Putamen (tissue), 1 donor: ENCODE measurements around the gene PPIP5K2.
A peak's percentile ranks its signal among the peaks of the same experiment; 100 is the strongest.
"Not testable (repeated sequence)": the region's sequence is repeated elsewhere in the genome, so short reads cannot be mapped to it uniquely, and the experiment has no call there.

Experiments used
- DNase-seq: peaks from one replicate; pipeline ENCODE4 v3.0.0-alpha.2; 2016; ENCODE audit warnings: low spot score

Gene PPIP5K2

DNA sequence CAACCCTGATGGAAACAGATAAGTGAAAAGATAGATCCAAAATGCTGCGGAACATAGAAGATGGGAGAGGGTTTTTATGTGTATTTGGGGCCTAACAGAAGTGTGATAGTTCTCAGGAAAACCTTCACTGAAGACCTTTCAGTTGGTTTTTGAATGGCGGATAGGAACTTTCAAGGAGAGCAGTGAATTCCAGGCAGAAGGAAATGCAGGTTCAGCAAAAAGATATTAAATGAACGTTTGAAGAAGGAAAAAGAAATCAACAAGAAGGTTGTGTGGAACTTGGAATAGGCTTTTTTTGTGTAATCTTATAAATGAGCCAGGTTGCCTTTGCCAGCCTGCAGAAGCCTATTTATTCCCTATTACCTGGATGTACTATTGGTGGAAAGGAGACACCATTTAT lies 2.1 kb downstream of the PPIP5K2 start:
- DNase-seq, result no peak

GRCh38 chr5:103126557-103126956 lies 6.5 kb downstream of the PPIP5K2 start:
- DNase-seq, result no peak

DNA sequence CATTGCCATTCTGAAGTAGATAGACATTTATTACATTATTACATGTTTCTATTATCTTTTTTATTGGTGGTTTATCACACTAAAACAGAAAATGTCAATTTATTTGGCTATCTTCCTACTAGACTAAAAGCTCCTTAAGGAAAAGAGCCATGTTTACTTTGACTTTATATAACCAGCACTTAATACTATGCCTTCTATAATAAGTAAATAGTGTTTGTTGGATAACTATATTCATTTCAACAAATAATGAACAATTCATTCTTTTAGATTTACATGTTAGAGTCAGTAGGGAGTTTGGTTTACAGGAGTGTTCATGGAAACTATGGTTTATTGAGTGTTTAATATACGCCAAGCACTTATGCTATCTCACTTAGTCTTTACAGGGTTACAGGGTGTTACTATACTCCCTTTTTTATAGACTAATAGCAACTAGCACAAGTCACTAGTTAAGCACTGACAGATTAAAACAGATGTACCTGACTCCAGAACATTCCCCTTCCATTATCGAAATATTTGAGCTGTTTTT lies 7.3 kb downstream of the PPIP5K2 start:
- no peak for DNase-seq

GRCh38 chr5:103128202-103128601 lies 8.1 kb downstream of the PPIP5K2 start:
- DNase-seq, result no peak

DNA sequence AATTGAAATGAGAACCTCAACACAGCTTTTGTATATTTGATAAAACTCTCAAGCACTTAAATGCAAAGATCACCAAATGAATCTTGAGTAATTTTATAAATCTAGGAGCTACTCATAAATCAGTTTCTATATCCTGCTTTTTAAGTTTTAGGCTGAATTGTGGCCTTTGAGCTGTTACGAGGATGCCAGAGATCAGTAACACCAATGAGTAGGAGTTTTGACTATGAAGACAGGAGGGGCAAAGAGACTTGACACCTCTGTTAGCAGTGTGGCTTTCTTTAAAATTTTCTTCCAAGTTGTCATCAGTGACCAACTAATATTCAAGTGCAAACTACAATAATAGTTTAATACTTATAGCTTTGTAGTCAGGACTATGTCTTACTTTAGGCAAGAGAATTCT lies 12.6 kb downstream of the PPIP5K2 start:
- DNase-seq, result no peak

GRCh38 chr5:103133231-103133630 lies 13.1 kb downstream of the PPIP5K2 start:
- DNase-seq, result no peak

DNA sequence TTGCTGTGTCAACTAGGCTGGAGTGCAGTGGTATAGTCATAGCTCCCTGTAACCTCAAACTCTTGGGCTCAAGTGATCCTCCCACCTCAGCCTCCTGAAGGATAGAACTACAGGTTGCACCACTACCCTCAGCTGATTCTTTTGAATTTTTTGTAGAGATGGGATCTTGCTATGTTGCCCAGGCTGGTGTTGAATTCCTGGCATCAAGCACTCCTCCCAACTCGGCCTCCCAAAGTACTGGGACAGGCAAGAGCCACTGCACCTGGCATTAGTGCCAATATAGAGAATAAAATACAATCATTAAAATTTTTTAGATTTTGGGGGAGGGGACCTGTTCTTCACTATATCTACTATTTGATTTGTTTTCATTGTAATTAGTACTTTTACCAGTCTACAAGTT lies 15.4 kb downstream of the PPIP5K2 start:
- DNase-seq, result no peak

DNA sequence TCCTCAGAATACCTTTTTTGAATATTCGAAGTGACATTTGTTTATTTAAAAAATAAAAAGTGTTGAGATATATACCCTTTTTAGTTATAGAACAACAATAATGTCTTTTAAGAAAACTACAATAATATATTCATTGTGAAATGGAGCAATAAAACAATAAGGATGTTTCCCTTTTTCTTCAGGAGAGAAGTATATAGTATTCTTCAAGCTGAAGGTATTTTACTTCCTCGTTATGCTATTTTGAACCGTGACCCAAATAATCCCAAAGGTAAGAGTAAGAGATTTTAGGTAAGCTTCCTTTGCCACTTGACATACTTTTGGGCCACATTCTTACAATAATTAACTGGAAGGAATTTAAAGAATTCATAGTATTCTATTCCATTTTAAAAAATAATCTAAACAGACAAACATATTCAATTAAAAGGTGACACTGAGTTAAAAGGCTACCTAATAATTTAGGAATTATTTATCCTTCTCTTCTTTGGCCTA lies 18.1 kb downstream of the PPIP5K2 start:
- DNase-seq, result no peak

DNA sequence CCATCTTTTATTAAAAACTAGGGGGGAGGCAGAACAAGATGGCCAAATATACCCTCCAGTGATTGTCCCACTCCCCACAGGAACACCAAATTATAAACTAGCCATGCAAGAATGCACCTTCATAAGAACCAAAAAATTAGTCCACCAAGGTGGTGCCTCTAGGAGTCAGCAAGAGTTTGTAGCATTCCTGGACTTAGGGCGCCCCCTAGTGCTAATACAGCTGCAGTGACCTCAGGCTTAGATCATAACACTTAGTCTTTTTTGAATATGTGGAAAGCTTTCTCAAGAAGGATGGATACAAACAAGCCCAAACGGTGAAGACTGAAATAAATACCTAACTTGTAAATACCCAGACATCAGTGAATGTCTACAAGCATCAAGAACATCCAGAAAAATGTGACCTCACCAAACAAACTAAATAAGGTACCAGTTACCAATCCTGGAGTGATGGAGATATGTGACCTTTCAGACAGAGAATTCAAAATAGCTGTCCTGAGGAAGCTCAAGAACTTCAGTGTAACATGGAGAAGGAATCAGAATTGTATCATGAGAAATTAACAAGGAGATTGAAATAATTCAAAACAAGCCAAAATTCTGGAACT lies 19.3 kb downstream of the PPIP5K2 start:
- peak; percentile 59 for DNase-seq

GRCh38 chr5:103142132-103142531 lies 22.0 kb downstream of the PPIP5K2 start:
- DNase-seq, result not testable (repeated sequence)

GRCh38 chr5:103145196-103145595 lies 25.1 kb downstream of the PPIP5K2 start:
- DNase-seq, result no peak

DNA sequence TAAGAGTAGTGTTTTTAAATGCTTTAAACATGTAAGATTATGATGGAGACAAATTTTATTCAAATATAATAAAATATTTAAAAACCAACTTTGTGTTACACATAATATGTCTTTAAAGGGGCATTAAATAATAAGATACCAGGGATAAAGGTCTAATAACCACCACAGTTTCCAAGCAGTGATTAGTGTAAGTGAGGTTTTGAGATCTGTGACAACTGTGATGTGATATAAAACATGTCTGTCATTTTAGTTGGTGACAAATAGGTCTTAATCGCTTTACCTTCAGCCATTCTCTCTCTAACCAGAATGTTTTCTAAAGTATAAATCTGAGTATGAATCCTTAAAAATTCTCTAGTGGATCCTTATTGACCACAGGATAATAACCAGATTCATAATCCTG lies 28.1 kb downstream of the PPIP5K2 start:
- no peak for DNase-seq

DNA sequence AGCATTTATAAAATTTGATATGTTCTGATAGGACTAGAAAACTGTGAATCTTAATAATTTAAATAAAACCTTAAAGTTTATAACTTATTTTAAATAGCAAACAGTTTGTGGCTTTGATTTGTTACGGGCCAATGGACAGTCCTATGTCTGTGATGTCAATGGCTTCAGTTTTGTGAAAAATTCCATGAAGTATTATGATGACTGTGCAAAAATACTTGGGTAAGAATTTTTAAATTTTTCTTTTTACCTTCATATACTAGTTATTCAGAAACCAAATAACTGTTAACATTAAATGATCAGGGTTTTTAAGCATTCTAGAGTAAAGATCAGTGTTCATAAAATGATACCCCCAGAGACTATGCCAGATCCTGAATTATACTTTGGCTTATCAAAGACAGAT lies 31.1 kb downstream of the PPIP5K2 start:
- no peak for DNase-seq

DNA sequence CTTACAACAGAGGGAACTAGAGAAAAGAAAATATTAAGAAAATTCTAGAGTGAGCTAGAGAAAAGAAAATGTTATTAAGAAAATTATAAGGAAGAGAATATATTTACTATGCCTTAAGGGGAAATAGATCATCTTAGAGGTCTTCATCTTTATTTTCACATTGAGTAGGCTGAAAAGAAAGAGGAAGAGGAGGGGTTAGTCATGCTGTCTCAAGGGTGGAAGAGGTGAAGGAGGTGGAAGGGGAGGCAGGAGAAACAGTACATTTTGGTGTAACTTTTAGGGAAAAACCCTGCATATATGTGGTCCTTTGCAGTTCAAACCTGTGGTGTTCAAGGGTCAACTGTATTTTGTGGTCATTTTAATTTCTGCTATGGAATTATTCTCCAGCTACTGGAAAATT lies 46.6 kb downstream of the PPIP5K2 start:
- no peak for DNase-seq

DNA sequence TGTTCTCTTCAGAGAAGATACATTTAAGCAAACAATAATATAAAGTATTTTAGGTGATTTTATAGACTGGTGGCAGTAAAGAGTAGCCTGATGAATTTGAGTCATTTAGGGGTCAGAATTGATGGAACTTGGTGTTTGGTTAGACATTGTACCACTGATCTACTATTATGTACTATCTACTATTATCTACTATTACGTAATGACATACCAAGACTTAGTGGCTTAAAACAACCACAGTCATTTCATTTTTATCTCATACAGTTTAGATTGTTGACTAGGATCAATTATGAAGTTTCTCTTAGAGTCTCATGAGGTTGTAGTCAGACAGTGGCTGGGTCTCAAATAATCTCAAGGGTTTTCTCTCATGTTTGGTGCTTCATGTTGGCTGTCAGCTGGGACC lies 54.0 kb downstream of the PPIP5K2 start:
- no peak for DNase-seq

- DNase-seq, result no peak
Measured at GRCh38 chr5:103177543-103177942, 57.4 kb downstream of the PPIP5K2 start.

GRCh38 chr5:103178167-103178566 lies 58.1 kb downstream of the PPIP5K2 start:
- DNase-seq, result no peak

GRCh38 chr5:103186152-103186551 lies 66.1 kb downstream of the PPIP5K2 start:
- no peak for DNase-seq

- DNase-seq, result no peak
Measured at GRCh38 chr5:103188436-103188835, 68.3 kb downstream of the PPIP5K2 start.

GRCh38 chr5:103203226-103203625 lies 83.1 kb downstream of the PPIP5K2 start:
- DNase-seq, result no peak

DNA sequence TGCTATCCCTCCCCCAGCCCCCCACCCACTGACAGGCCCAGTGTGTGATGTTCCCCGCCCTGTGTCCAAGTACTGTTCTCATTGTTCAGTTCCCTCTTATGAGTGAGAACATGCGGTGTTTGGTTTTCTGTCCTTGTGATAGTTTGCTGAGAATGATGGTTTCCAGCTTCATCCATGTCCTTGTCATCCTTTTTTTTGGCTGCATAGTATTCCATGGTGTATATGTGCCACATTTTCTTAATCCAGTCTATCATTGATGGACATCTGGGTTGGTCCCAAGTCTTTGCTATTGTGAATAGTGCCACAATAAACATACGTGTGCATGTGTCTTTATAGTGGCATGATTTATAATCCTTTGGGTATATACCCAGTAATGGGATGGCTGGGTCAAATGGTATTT lies 84.9 kb downstream of the PPIP5K2 start:
- not testable (repeated sequence) for DNase-seq

DNA sequence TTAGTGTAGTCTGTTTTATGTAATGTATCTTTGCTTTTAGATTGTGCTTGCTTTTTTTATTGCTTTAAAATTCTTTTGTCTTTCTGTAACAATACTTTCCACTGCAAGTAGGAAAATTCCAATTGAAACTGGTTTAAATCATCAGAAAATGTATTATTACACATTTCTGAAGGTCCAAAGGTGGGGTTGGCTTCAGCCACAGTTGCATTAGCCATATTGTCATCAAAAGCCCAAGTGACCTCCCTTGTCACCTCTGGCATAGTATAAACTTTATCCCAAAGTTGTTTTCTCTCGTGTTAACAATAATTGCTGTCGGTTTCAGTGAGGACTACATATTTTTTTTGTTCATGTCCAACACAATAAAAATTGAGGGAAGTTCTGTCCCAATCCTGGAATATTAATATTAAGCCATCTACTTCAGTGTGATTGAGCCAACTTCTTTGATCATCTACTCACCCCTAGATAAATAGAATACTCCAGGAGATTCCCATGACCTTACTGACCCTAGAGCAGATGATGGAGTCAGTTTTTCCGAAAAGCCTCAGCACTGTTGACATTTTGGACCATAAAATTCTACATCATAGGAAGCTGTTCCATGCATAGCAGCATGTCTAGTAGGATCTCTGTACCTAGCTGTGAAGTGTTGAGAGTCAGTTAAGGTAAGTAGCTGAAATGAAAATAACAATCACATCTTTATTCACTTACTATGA lies 86.0 kb downstream of the PPIP5K2 start:
- DNase-seq, result no peak

DNA sequence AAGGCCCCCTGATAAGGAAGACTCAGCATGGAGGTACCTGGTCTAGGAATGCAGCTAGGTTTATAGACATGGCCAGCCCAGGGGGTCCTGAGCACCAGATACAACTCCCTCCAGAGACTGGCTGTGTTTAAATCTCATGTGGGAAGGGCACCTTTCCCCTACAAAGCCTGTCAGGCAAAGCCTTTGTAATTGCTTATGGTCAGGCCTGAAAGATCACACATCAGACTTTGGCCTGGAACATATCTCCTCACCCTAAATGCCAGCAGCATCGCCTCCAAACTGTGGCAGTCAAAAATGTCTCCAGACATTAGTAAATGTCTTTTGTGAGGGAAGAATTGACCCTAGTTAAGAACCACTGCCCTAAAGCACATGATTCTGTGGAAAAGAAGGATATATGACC lies 86.9 kb downstream of the PPIP5K2 start:
- DNase-seq, result no peak

DNA sequence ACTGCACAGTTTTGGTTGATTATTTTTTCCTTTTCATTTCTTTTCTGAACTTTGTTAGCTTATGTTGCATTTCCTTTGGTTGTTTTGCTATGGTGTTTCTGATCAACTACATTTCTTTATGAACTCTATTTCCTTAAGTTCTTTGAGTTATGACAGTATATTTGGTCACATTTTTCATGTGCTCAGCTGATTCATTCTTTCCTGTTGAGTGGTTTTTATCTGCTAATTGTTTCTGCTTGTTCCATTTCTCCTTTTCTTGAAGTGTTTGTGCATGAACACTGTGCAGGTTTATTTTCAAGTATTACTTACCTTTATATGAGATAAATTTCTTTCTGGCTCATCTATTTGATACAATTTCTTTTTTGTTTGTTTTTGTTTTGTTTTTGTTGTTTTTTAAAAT lies 87.6 kb downstream of the PPIP5K2 start:
- DNase-seq, result no peak
